ENCODE data around the gene SIX2. TPM values are rescaled to one million over a fixed set of nuclear protein-coding genes. Genes with fewer than 3 reads are reported as not detected.

Gene SIX2
- total RNA-seq, 1 experiment from 2014 or later = 0.80 TPM

Other genes with a start within 250 kb of the SIX2 start
- gene SIX3, start 67.8 kb downstream of the SIX2 start, total RNA-seq (2014; rRNA removed; shearing (Covaris generic)) = 1.7 and 3.0 TPM in 2 replicates